Neural progenitor cell (in vitro differentiated cells): ENCODE data around the gene SPACA6. TPM values are rescaled to one million over a fixed set of nuclear protein-coding genes. Genes with fewer than 3 reads are reported as not detected.

Source experiments
- DNase-seq: peaks from one replicate; pipeline ENCODE4 v3.0.0-alpha.2; 2016; ENCODE audit warnings: low spot score
- H2AFZ ChIP-seq: fragments of 200-600 bp; sonication (generic); replicated peaks from 2 replicates; pipeline ENCODE4 v1.6.1; 2016; ENCODE audit warnings: antibody characterized with exemption
- H3F3A ChIP-seq: fragments of 200-600 bp; sonication (generic); 2 replicates; pipeline ENCODE4 v1.6.1; 2016; ENCODE audit warnings: antibody characterized with exemption, low read depth
- H3K27ac ChIP-seq: fragments of 200-600 bp; sonication (generic); 2 replicates; pipeline ENCODE4 v1.5.1; 2016; ENCODE audit warnings: mild to moderate bottlenecking
- H3K27me3 ChIP-seq: fragments of 200-600 bp; sonication (generic); 2 replicates; pipeline ENCODE4 v1.6.1; 2016; ENCODE audit warnings: mild to moderate bottlenecking, moderate library complexity
- H3K36me3 ChIP-seq: fragments of 200-600 bp; sonication (generic); 2 replicates; pipeline ENCODE4 v1.5.1; 2016
- H3K4me1 ChIP-seq: fragments of 200-600 bp; sonication (generic); 2 replicates; pipeline ENCODE4 v1.6.1; 2016; ENCODE audit warnings: mixed run types
- H3K4me2 ChIP-seq: fragments of 200-600 bp; sonication (generic); 2 replicates; pipeline ENCODE4 v1.6.1; 2016
- H3K4me3 ChIP-seq: fragments of 200-600 bp; sonication (generic); 2 replicates; pipeline ENCODE4 v1.5.1; 2016
- H3K79me2 ChIP-seq: fragments of 200-600 bp; sonication (generic); 2 replicates; pipeline ENCODE4 v1.6.1; 2016; ENCODE audit warnings: low read depth
- H3K9ac ChIP-seq: fragments of 200-600 bp; sonication (generic); 2 replicates; pipeline ENCODE4 v1.6.1; 2016
- H3K9me3 ChIP-seq: fragments of 200-600 bp; sonication (generic); 2 replicates; pipeline ENCODE4 v1.5.1; 2016; ENCODE audit warnings: low read depth
- H4K20me1 ChIP-seq: fragments of 200-600 bp; sonication (generic); 2 replicates; pipeline ENCODE4 v1.6.1; 2016; ENCODE audit warnings: low read depth
- H3K27ac Mint-ChIP-seq: 3 replicates; pipeline ENCODE4 v1.8.0; 2021; ENCODE audit warnings: mixed read lengths
- H3K27me3 Mint-ChIP-seq: 2 replicates; pipeline ENCODE4 v1.8.0; 2022; ENCODE audit warnings: low read depth, mild to moderate bottlenecking, inconsistent platforms, moderate library complexity, mixed read lengths; ENCODE audit not compliant: insufficient read depth
- H3K36me3 Mint-ChIP-seq: 3 replicates; pipeline ENCODE4 v1.8.0; 2021; ENCODE audit warnings: mixed read lengths
- H3K4me1 Mint-ChIP-seq: 3 replicates; pipeline ENCODE4 v1.8.0; 2021; ENCODE audit warnings: mixed read lengths
- H3K4me3 Mint-ChIP-seq: 3 replicates; pipeline ENCODE4 v1.8.0; 2021; ENCODE audit warnings: mild to moderate bottlenecking, moderate library complexity, mixed read lengths
- H3K9me3 Mint-ChIP-seq: 3 replicates; pipeline ENCODE4 v1.8.0; 2020; ENCODE audit warnings: mixed read lengths
- CTCF ChIP-seq: fragments of 200-600 bp; sonication (generic); IDR thresholded peaks from 2 replicates; pipeline ENCODE4 v1.5.1; 2017; ENCODE audit warnings: antibody characterized with exemption, mild to moderate bottlenecking
- EZH2 ChIP-seq: fragments of 200-600 bp; sonication (generic); IDR thresholded peaks from 2 replicates; pipeline ENCODE4 v1.6.1; 2017; ENCODE audit warnings: antibody characterized with exemption, mild to moderate bottlenecking, moderate library complexity
- EZH2phosphoT487 ChIP-seq: fragments of 200-600 bp; sonication (generic); IDR thresholded peaks from 2 replicates; pipeline ENCODE4 v1.6.1; 2017; ENCODE audit warnings: antibody characterized with exemption
- total RNA-seq: library from RNA; depleted of rRNA; stranded (reverse); fragments of >200 nt; gene quantifications from 2 replicates; pipeline ENCODE4 v1.2.3, GENCODE V29; 2015; ENCODE audit warnings: low replicate concordance

Gene SPACA6
- total RNA-seq, 1 donor from 2014 or later, result 6.9 TPM

DNA sequence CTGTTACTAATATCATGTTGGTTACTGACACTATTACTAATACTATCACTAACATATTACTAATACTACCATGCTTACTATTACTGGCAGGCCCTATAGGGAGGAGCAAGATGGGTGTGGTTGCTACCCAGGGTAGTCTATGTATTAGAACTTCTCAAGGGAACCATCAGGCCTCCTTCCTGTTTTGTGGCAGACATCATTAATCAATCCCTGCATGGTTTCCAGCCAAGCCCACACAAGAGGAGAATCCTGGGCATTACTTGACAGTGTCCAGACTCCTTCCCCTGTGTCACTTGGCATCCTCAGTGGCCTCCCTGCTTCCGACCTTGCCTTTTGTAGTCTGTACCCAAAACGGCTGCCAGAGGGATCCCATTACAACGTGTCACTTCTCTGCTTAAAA lies 21.7 kb downstream of the SPACA6 start:
- H3K9me3 Mint-ChIP-seq, result peaks cover 6% of the 10 kb centered on the region
- Histone ChIP-seq H3K9me3 (no peaks in the 10 kb centered on the region), H2AFZ (no peak overlapping the region), H3K4me1 (no peaks in the 10 kb centered on the region), H3K79me2 (no peaks in the 10 kb centered on the region), H3K4me2 (no peak overlapping the region), H3K36me3 (no peaks in the 10 kb centered on the region), H3K27ac (no peak overlapping the region), H3K9ac (no peak overlapping the region), H3K4me3 (no peak overlapping the region), H3F3A (no peaks in the 10 kb centered on the region), H3K27me3 (peaks cover 70% of the 10 kb centered on the region), H4K20me1 (no peaks in the 10 kb centered on the region)
- H3K4me1 Mint-ChIP-seq, result peaks cover 3% of the 10 kb centered on the region
- H3K27ac Mint-ChIP-seq, result no peak overlapping the region
- DNase-seq, result no peak
- TF ChIP-seq CTCF (no peak), EZH2phosphoT487 (no peak), EZH2 (no peak)
- no peak overlapping the region for H3K4me3 Mint-ChIP-seq
- peaks cover 2% of the 10 kb centered on the region for H3K36me3 Mint-ChIP-seq
- peaks cover 30% of the 10 kb centered on the region for H3K27me3 Mint-ChIP-seq

GRCh38 chr19:51715850-51716249 lies 22.7 kb downstream of the SPACA6 start:
- no peaks in the 10 kb centered on the region for H3K79me2 ChIP-seq
- H3K36me3 Mint-ChIP-seq, result peaks cover 2% of the 10 kb centered on the region
- no peak for DNase-seq
- H3K36me3 ChIP-seq, result no peaks in the 10 kb centered on the region
- no peak overlapping the region for H3K27ac Mint-ChIP-seq
- no peaks in the 10 kb centered on the region for H3F3A ChIP-seq
- no peak overlapping the region for H3K4me2 ChIP-seq
- TF ChIP-seq EZH2phosphoT487 (no peak), EZH2 (no peak), CTCF (no peak)
- H3K27me3 ChIP-seq, result peaks cover 70% of the 10 kb centered on the region
- H3K27me3 Mint-ChIP-seq, result peaks cover 39% of the 10 kb centered on the region
- no peak overlapping the region for H3K4me3 ChIP-seq
- H3K27ac ChIP-seq, result no peak overlapping the region
- H2AFZ ChIP-seq, result no peak overlapping the region
- peaks cover 6% of the 10 kb centered on the region for H3K9me3 Mint-ChIP-seq
- no peaks in the 10 kb centered on the region for H3K9me3 ChIP-seq
- peaks cover 3% of the 10 kb centered on the region for H3K4me1 Mint-ChIP-seq
- no peak overlapping the region for H3K4me3 Mint-ChIP-seq
- H3K4me1 ChIP-seq, result no peaks in the 10 kb centered on the region
- H4K20me1 ChIP-seq, result no peaks in the 10 kb centered on the region
- H3K9ac ChIP-seq, result no peak overlapping the region

- no peaks in the 10 kb centered on the region for H3K79me2 ChIP-seq
- peaks cover 6% of the 10 kb centered on the region for H3K9me3 Mint-ChIP-seq
- H2AFZ ChIP-seq, result no peak overlapping the region
- H3K9ac ChIP-seq, result no peak overlapping the region
- no peaks in the 10 kb centered on the region for H3K4me1 ChIP-seq
- peaks cover 43% of the 10 kb centered on the region for H3K27me3 Mint-ChIP-seq
- no peak for DNase-seq
- H3K36me3 Mint-ChIP-seq, result no peaks in the 10 kb centered on the region
- H3K4me3 Mint-ChIP-seq, result no peak overlapping the region
- no peaks in the 10 kb centered on the region for H3K36me3 ChIP-seq
- H3K27ac ChIP-seq, result no peak overlapping the region
- H3F3A ChIP-seq, result no peaks in the 10 kb centered on the region
- no peak overlapping the region for H3K4me2 ChIP-seq
- no peak overlapping the region for H3K27ac Mint-ChIP-seq
- no peak overlapping the region for H3K4me3 ChIP-seq
- peaks cover 72% of the 10 kb centered on the region for H3K27me3 ChIP-seq
- H3K9me3 ChIP-seq, result no peaks in the 10 kb centered on the region
- peaks cover 3% of the 10 kb centered on the region for H3K4me1 Mint-ChIP-seq
- TF ChIP-seq CTCF, result no peak
- TF ChIP-seq EZH2, result no peak
- TF ChIP-seq EZH2phosphoT487, result no peak
- H4K20me1 ChIP-seq, result no peaks in the 10 kb centered on the region
These were observed 23.8 kb downstream of the SPACA6 start for GRCh38 chr19:51716925-51717324.
